ENCODE results near the gene TBC1D9.

Gene TBC1D9

GRCh38 chr4:140644470-140645185 is 111.6 kb downstream of the TBC1D9 start:
- no peak overlapping the region for H3K4me3 ChIP-seq (ENCODE audit: low read depth, low read length)
- peaks cover 8% of the 10 kb centered on the region for H3K36me3 ChIP-seq (replicated peaks)
- DNase-seq, result no peak
- no peaks in the 10 kb centered on the region for H3K27me3 ChIP-seq (replicated peaks)
- no peak for TF ChIP-seq CTCF (IDR thresholded peaks at IDR 0.05; ENCODE audit: low read depth, low read length, missing control alignments)
- H3K27ac ChIP-seq, result no peak overlapping the region
- in situ Hi-C loops (cut with HindIII; ENCODE audit: low pct_ligation_motif_present, low sequenced_read_pairs), result no loop called here

GRCh38 chr4:140643571-140644055 is 112.6 kb downstream of the TBC1D9 start:
- no peaks in the 10 kb centered on the region for H3K27me3 ChIP-seq (replicated peaks)
- TF ChIP-seq CTCF (IDR thresholded peaks at IDR 0.05; ENCODE audit: low read depth, low read length, missing control alignments), result no peak
- no peak overlapping the region for H3K27ac ChIP-seq
- no peak overlapping the region for H3K4me3 ChIP-seq (ENCODE audit: low read depth, low read length)
- in situ Hi-C loops (cut with HindIII; ENCODE audit: low pct_ligation_motif_present, low sequenced_read_pairs), result no loop called here
- DNase-seq, result no peak
- peaks cover 8% of the 10 kb centered on the region for H3K36me3 ChIP-seq (replicated peaks)

GRCh38 chr4:140642674-140643437 is 113.3 kb downstream of the TBC1D9 start:
- H3K4me3 ChIP-seq (ENCODE audit: low read depth, low read length), result no peak overlapping the region
- DNase-seq, result no peak
- peaks cover 8% of the 10 kb centered on the region for H3K36me3 ChIP-seq (replicated peaks)
- in situ Hi-C loops (cut with HindIII; ENCODE audit: low pct_ligation_motif_present, low sequenced_read_pairs), result no loop called here
- TF ChIP-seq CTCF (IDR thresholded peaks at IDR 0.05; ENCODE audit: low read depth, low read length, missing control alignments), result no peak
- no peak overlapping the region for H3K27ac ChIP-seq
- H3K27me3 ChIP-seq (replicated peaks), result no peaks in the 10 kb centered on the region

- Histone ChIP-seq H3K27me3 (replicated peaks) (no peaks in the 10 kb centered on the region), H3K27ac (no peak overlapping the region), H3K4me3 (ENCODE audit: low read depth, low read length) (no peak overlapping the region), H3K36me3 (replicated peaks) (peaks cover 8% of the 10 kb centered on the region)
- in situ Hi-C loops (cut with HindIII; ENCODE audit: low pct_ligation_motif_present, low sequenced_read_pairs), result no loop called here
- TF ChIP-seq CTCF (IDR thresholded peaks at IDR 0.05; ENCODE audit: low read depth, low read length, missing control alignments), result no peak
- no peak for DNase-seq
Measured at GRCh38 chr4:140641789-140642439, 114.3 kb downstream of the TBC1D9 start.

- Histone ChIP-seq H3K36me3 (replicated peaks) (peaks cover 8% of the 10 kb centered on the region), H3K27me3 (replicated peaks) (no peaks in the 10 kb centered on the region), H3K27ac (no peak overlapping the region), H3K4me3 (ENCODE audit: low read depth, low read length) (no peak overlapping the region)
- in situ Hi-C loops (cut with HindIII; ENCODE audit: low pct_ligation_motif_present, low sequenced_read_pairs), result no loop called here
- DNase-seq, result no peak
- no peak for TF ChIP-seq CTCF (IDR thresholded peaks at IDR 0.05; ENCODE audit: low read depth, low read length, missing control alignments)
Measured at GRCh38 chr4:140641105-140641555, 115.1 kb downstream of the TBC1D9 start.
